HL-60 (cell line): ENCODE measurements around the gene TBC1D22A.

Source experiments
- DNase-seq, 2 experiments: peaks; one replicate each; pipeline ENCODE4 v3.0.0-alpha.2; 2010 to 2020; ENCODE audit warnings: low read depth in 1 of 2, low spot score in 1 of 2
- H3K27ac ChIP-seq: fragments of 250-450 bp; sonication (Bioruptor Pico); replicated peaks from 2 replicates; pipeline ENCODE4 v1.5.1; 2020; ENCODE audit warnings: mild to moderate bottlenecking, moderate library complexity
- H3K27me3 ChIP-seq: fragments of 250-450 bp; sonication (Bioruptor Pico); 2 replicates; pipeline ENCODE4 v1.5.1; 2021; ENCODE audit warnings: mild to moderate bottlenecking, moderate library complexity; ENCODE audit not compliant: insufficient read depth, poor library complexity, severe bottlenecking
- H3K4me3 ChIP-seq: replicated peaks from 2 replicates; pipeline ENCODE4 v1.5.1; 2011; ENCODE audit warnings: mild to moderate bottlenecking, control low read depth, low read length; ENCODE audit not compliant: insufficient read depth
- GABPA ChIP-seq: IDR thresholded peaks from 2 replicates; pipeline ENCODE4 v1.6.1; 2012; ENCODE audit warnings: low read depth
- POLR2AphosphoS5 ChIP-seq: IDR thresholded peaks from 2 replicates; pipeline ENCODE4 v1.6.1; 2012; ENCODE audit warnings: low read depth
- SPI1 ChIP-seq: IDR thresholded peaks from 2 replicates; pipeline ENCODE4 v1.6.1; 2012; ENCODE audit warnings: low read depth, mild to moderate bottlenecking, borderline replicate concordance
- TF ChIP-seq, protein P1 (sequence below): IDR thresholded peaks from 2 replicates; pipeline ENCODE4 v1.6.1; 2012; ENCODE audit warnings: low read depth; ENCODE audit not compliant: insufficient replicate concordance
- TF ChIP-seq, protein P2 (sequence below): IDR thresholded peaks from one replicate; pipeline ENCODE4 v1.5.1; 2011; ENCODE audit warnings: low read length, control low read depth, inconsistent platforms; ENCODE audit not compliant: insufficient read depth

TBC1D22A gene

DNA sequence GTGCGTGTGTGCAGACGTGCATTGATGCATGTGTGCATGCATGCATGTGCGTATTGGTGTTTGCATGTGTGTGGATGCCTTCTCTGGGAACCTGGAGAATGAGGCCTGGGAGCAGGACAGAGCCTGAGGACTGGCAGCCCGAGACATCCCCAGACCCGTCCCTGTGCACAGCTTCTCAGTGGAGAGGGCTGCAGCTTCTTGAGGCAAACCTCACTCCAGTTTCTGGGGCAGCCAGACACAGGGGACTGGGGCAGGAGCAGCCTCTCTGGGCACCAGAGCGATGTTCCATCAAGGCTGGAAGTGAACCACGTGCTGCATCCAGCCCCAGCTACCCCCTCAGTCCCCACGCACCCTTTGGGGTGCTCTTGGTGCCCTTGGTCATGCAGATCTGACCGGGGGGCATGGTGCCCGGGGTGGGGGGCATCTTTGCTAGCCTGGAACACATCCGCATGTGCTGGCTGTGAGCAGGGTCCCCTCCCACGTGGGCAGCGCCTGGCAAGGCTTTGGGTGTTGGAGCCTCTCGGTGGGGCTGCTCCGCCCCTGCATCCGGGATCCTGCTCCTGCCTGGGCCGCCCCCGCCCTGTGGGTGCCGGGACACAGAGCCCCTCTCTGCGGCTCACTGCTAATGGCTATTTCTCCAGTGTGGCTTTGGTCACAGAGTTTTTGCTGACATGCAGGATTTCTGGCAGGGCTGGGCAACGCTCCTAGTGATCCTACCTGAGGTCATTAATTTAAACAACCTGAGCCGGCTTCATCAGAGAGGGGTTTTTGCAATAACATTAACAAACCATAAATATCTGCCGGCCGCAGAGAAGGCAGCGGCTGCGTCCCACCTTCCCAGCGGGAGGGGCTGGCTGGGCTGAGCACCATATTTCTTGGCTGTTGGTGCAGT is 434.7 kb downstream of the TBC1D22A start:
- Histone ChIP-seq H3K27me3 (no peaks in the 10 kb centered on the region), H3K4me3 (no peak overlapping the region), H3K27ac (no peak overlapping the region)
- no peak for TF ChIP-seq GABPA
- no peak for TF ChIP-seq SPI1
- TF ChIP-seq, protein P1, sequence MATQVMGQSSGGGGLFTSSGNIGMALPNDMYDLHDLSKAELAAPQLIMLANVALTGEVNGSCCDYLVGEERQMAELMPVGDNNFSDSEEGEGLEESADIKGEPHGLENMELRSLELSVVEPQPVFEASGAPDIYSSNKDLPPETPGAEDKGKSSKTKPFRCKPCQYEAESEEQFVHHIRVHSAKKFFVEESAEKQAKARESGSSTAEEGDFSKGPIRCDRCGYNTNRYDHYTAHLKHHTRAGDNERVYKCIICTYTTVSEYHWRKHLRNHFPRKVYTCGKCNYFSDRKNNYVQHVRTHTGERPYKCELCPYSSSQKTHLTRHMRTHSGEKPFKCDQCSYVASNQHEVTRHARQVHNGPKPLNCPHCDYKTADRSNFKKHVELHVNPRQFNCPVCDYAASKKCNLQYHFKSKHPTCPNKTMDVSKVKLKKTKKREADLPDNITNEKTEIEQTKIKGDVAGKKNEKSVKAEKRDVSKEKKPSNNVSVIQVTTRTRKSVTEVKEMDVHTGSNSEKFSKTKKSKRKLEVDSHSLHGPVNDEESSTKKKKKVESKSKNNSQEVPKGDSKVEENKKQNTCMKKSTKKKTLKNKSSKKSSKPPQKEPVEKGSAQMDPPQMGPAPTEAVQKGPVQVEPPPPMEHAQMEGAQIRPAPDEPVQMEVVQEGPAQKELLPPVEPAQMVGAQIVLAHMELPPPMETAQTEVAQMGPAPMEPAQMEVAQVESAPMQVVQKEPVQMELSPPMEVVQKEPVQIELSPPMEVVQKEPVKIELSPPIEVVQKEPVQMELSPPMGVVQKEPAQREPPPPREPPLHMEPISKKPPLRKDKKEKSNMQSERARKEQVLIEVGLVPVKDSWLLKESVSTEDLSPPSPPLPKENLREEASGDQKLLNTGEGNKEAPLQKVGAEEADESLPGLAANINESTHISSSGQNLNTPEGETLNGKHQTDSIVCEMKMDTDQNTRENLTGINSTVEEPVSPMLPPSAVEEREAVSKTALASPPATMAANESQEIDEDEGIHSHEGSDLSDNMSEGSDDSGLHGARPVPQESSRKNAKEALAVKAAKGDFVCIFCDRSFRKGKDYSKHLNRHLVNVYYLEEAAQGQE, result no peak
- TF ChIP-seq POLR2AphosphoS5, result no peak
- TF ChIP-seq, protein P2, sequence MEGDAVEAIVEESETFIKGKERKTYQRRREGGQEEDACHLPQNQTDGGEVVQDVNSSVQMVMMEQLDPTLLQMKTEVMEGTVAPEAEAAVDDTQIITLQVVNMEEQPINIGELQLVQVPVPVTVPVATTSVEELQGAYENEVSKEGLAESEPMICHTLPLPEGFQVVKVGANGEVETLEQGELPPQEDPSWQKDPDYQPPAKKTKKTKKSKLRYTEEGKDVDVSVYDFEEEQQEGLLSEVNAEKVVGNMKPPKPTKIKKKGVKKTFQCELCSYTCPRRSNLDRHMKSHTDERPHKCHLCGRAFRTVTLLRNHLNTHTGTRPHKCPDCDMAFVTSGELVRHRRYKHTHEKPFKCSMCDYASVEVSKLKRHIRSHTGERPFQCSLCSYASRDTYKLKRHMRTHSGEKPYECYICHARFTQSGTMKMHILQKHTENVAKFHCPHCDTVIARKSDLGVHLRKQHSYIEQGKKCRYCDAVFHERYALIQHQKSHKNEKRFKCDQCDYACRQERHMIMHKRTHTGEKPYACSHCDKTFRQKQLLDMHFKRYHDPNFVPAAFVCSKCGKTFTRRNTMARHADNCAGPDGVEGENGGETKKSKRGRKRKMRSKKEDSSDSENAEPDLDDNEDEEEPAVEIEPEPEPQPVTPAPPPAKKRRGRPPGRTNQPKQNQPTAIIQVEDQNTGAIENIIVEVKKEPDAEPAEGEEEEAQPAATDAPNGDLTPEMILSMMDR, result no peak
- DNase-seq, result no peak

DNA sequence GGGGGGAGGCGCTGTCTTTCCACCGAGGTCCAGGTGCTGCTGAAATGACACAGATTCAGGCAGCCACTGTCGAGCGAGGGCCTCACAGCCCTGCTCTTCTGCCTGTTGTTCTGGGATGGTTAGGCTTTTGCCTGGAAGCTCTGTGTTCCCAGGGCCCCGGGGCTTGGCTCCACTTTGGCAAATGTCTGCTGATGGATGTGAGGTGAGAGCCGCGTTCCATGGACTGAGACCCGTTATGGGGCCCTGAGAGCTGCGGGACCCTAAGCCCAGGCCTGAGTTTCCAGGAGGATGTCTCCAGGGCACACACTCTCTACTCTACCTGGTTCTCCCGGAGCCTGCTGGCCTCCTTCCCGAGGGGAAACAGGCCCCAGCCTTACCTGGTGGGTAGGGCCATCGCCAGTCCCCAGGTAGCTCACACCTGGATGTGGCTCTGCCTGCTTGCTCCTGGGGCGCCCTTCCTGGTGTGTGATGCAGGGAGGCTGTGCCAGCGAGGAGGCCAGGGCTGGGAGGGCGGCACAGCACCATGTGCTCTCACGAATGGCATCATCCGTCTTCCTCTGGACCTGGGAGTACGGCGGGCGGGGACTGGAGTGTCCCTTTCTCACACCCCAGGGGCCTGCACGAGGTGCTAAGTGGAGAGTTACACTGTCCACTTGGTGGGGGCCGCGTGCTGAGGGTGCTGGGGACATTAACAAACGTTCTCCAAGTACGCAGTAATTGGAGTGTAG is 435.5 kb downstream of the TBC1D22A start:
- DNase-seq, result no peak
- no peak overlapping the region for H3K4me3 ChIP-seq
- no peak overlapping the region for H3K27ac ChIP-seq
- no peak for TF ChIP-seq SPI1
- TF ChIP-seq GABPA, result no peak
- TF ChIP-seq, protein P1, result no peak
- TF ChIP-seq, protein P2, result no peak
- no peak for TF ChIP-seq POLR2AphosphoS5
- H3K27me3 ChIP-seq, result no peaks in the 10 kb centered on the region

DNA sequence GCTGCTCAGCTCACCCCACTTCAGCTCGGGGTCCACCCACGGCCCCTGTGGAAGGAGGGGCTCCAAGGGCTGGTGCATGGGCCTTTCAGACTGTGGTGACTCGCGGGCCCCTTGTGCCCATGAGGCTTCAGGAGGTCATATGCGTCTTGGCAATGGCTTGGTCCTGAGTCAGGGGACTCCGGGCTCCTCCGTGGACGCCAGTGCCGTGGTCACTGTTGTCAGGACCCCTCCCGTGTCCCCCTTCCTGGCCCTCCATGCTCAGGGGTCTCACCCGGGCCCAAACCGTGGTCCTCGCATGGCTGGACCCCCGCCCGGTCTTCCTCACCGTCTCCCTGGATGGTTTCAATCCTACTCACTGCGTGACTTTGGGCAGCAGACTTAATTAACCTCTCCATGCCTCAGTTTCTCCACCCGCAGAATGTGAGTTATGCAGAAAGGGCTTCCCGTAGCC is 436.4 kb downstream of the TBC1D22A start:
- Histone ChIP-seq H3K4me3 (no peak overlapping the region), H3K27me3 (no peaks in the 10 kb centered on the region), H3K27ac (no peak overlapping the region)
- no peak for DNase-seq
- TF ChIP-seq GABPA (no peak), POLR2AphosphoS5 (no peak), SPI1 (no peak)
- TF ChIP-seq, protein P2, result no peak
- TF ChIP-seq, protein P1, result no peak
